Colonic mucosa (tissue), 4 donors: ENCODE measurements around the gene ZNF726. TPM values are rescaled to one million over a fixed set of nuclear protein-coding genes. Genes with fewer than 3 reads are reported as not detected.
"Not testable (repeated sequence)": the region's sequence is repeated elsewhere in the genome, so short reads cannot be mapped to it uniquely, and the experiment has no call there.

ENCODE experiments used
- DNase-seq: peaks from one replicate; pipeline ENCODE4 v3.0.0-alpha.2; 2020
- H3K27ac ChIP-seq: fragments of 200-600 bp; one replicate; pipeline ENCODE4 v1.8.0; 2021
- H3K27me3 ChIP-seq: fragments of 200-600 bp; one replicate; pipeline ENCODE4 v1.8.0; 2021
- H3K36me3 ChIP-seq: fragments of 200-600 bp; one replicate; pipeline ENCODE4 v1.8.0; 2021
- H3K4me1 ChIP-seq: fragments of 200-600 bp; one replicate; pipeline ENCODE4 v1.8.0; 2021; ENCODE audit warnings: mild to moderate bottlenecking
- H3K4me3 ChIP-seq: fragments of 200-600 bp; one replicate; pipeline ENCODE4 v1.8.0; 2021
- H3K9ac ChIP-seq, 2 donors: one replicate each; pipeline ENCODE4 v1.7.0; 2013; ENCODE audit warnings: control low read depth in 2 of 2, low read depth in 2 of 2, low read length in 2 of 2
- H3K9me3 ChIP-seq: fragments of 200-600 bp; one replicate; pipeline ENCODE4 v1.8.0; 2021
- intact Hi-C: fragments of 100-400 bp; cut with DNase I; formaldehyde crosslinking; loops from one replicate; pipeline ENCODE4 v1.14.1; 2022
- total RNA-seq, 2 donors: library from RNA; stranded (reverse); fragmentation: NEBNext Ultra II Directional in 1 of 2; extraction: Animal tissue kit (Norgen Biotek cat#: 25700) in 1 of 2; gene quantifications; one replicate each; pipeline ENCODE4 v1.2.1, GENCODE V29; 2021
- TF ChIP-seq, protein P1 (sequence below): fragments of 200-600 bp; IDR thresholded peaks from one replicate; pipeline ENCODE4 v1.8.0; 2022; ENCODE audit warnings: antibody characterized with exemption, mild to moderate bottlenecking
- donor health status: healthy.
- donor health status: DM: no; HTN: no; CAD: no.
- donor health status: DM: no; HTN: no; CAD: no.

Gene ZNF726
- total RNA-seq, 2 donors from 2014 or later, result 0.93 to 4.2 TPM

DNA sequence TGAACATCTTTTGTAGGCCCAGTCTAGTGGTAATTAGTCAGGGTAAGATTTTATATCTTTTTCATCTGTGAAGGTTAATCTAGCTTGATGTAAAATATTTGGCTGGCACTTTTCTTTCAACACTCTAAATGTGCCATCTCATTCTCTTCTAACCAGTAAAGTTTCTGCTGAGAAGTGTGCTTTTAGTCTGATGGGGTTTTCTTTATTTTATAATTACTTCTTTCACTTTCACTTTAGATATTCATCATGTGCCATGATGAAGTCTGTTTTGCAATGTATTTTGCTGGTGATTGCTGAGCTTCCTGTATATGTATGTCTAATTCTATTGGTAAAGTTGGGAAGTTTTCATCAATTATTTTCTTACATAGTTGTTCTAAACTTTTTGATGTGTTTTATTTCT, 31.9 kb downstream of the ZNF726 start:
- no peak for DNase-seq
- intact Hi-C loops, result no loop called here
- H3K27me3 ChIP-seq, result no peaks in the 10 kb centered on the region
- no peaks in the 10 kb centered on the region for H3K4me1 ChIP-seq
- H3K36me3 ChIP-seq, result no peaks in the 10 kb centered on the region
- H3K27ac ChIP-seq, result no peak overlapping the region
- TF ChIP-seq, protein P1, sequence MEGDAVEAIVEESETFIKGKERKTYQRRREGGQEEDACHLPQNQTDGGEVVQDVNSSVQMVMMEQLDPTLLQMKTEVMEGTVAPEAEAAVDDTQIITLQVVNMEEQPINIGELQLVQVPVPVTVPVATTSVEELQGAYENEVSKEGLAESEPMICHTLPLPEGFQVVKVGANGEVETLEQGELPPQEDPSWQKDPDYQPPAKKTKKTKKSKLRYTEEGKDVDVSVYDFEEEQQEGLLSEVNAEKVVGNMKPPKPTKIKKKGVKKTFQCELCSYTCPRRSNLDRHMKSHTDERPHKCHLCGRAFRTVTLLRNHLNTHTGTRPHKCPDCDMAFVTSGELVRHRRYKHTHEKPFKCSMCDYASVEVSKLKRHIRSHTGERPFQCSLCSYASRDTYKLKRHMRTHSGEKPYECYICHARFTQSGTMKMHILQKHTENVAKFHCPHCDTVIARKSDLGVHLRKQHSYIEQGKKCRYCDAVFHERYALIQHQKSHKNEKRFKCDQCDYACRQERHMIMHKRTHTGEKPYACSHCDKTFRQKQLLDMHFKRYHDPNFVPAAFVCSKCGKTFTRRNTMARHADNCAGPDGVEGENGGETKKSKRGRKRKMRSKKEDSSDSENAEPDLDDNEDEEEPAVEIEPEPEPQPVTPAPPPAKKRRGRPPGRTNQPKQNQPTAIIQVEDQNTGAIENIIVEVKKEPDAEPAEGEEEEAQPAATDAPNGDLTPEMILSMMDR, result no peak
- no peak overlapping the region for H3K9ac ChIP-seq
- H3K9me3 ChIP-seq, result no peaks in the 10 kb centered on the region
- H3K4me3 ChIP-seq, result no peak overlapping the region

DNA sequence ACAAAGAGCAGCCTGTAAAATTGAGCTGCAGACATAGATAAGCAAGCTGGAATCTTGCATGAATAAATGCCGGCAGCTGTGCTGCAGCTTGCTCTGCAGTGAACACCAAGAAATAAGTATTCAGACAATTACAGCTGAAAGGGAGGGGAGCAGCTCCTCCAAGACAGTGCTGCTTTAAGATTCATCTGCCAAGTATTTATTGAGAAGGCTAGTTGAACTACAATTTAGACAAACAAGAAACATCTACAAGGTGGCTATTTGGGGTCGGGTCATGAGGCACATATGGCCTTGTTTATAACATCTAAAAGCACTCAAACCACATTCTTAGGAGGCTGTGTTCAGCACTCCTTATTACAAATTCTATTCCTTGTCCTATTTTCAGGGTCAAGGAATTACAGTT, 34.9 kb downstream of the ZNF726 start:
- H3K4me1 ChIP-seq, result no peaks in the 10 kb centered on the region
- no peak for DNase-seq
- intact Hi-C loops, result no loop called here
- H3K27ac ChIP-seq, result no peak overlapping the region
- H3K27me3 ChIP-seq, result no peaks in the 10 kb centered on the region
- H3K36me3 ChIP-seq, result no peaks in the 10 kb centered on the region
- TF ChIP-seq, protein P1, result no peak
- H3K4me3 ChIP-seq, result no peak overlapping the region
- H3K9ac ChIP-seq, result no peak overlapping the region
- H3K9me3 ChIP-seq, result no peaks in the 10 kb centered on the region

DNA sequence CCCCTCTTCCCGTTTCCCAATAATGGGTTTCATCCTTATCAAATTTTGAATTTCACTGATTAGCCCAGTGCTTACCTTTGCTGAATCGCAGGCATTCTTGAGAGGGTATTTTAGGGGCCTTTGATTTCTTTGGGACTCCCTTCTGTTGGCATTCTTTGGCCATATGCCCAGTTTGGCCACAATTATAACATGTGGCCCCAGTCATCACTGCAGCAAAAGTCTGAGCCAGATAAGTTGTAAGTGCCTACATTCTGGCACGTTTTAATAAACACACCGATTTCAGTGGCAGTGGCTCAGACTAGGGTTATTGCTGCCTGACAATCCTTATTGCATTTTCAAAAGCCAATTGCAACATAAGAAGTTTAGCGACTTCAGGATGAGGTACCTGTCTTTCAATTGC, 41.4 kb downstream of the ZNF726 start:
- DNase-seq, result no peak
- no peaks in the 10 kb centered on the region for H3K36me3 ChIP-seq
- H3K27me3 ChIP-seq, result no peaks in the 10 kb centered on the region
- H3K9me3 ChIP-seq, result no peaks in the 10 kb centered on the region
- intact Hi-C loops, result no loop called here
- no peaks in the 10 kb centered on the region for H3K4me1 ChIP-seq
- TF ChIP-seq, protein P1, result no peak
- no peak overlapping the region for H3K4me3 ChIP-seq
- H3K9ac ChIP-seq, result no peak overlapping the region
- no peak overlapping the region for H3K27ac ChIP-seq

DNA sequence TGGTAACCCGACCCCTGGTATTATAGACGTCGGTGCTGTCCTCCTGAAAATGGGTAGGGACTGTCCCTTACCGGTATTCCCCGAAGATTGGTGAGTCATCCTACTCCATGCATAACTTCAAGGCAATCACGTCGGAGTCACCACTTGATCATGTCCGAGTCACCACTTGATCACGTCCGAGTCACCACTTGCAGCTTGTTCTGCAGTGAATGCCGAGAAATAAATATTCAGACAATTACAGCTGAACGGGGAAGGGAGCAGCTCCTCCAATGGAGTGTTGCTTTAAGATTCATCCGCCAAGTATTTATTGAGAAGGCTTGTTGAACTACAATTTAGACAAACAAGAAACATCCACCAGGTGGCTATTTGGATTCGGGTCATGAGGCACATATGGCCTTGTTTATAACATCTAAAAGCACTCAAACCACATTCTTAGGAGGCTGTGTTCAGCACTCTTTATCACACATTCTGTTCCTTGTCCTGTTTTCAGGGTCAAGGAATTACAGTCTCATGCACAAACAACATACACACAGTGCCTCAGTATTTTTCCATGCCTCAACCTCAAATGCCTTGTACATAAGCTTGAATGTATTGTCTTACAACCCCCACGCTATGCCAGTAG, 43.1 kb downstream of the ZNF726 start:
- Histone ChIP-seq H3K4me1 (no peaks in the 10 kb centered on the region), H3K9me3 (no peaks in the 10 kb centered on the region), H3K36me3 (no peaks in the 10 kb centered on the region), H3K27me3 (no peaks in the 10 kb centered on the region), H3K27ac (no peak overlapping the region), H3K9ac (no peak overlapping the region), H3K4me3 (no peak overlapping the region)
- no peak for DNase-seq
- intact Hi-C loops, result no loop called here
- TF ChIP-seq, protein P1, result no peak

DNA sequence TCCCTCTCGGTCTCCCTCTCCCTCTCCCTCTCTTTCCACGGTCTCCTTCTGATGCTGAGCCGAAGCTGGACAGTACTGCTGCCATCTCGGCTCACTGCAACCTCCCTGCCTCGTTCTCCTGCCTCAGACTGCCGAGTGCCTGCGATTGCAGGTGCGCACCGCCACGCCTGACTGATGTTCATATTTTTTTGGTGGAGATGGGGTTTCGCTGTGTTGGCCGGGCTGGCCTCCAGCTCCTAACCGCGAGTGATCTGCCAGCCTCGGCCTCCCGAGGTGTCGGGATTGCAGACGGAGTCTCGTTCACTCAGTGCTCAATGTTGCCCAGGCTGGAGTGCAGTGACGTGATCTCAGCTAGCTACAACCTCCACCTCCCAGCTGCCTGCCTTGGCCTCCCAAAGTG, 48.7 kb downstream of the ZNF726 start:
- H3K4me1 ChIP-seq, H3K27me3 ChIP-seq, H3K36me3 ChIP-seq, intact Hi-C loops, DNase-seq, H3K9ac ChIP-seq, H3K4me3 ChIP-seq, H3K9me3 ChIP-seq, H3K27ac ChIP-seq: not testable (repeated sequence)

DNA sequence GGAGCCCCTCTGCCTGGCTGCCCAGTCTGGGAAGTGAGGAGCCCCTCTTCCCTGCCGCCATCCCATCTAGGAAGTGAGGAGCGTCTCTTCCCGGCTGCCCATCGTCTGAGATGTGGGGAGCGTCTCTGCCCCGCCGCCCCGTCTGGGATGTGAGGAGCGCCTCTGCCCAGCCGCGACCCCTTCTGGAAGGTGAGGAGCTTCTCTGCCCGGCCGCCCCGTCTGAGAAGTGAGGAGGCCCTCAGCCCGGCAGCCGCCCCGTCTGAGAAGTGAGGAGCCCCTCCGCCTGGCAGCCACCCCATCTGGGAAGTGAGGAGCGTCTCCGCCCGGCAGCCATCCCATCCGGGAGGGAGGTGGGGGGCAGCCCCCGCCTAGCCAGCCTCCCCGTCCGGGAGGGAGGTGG, 49.2 kb downstream of the ZNF726 start:
- intact Hi-C loops, DNase-seq, H3K9ac ChIP-seq, H3K36me3 ChIP-seq, H3K4me3 ChIP-seq, H3K27ac ChIP-seq, H3K9me3 ChIP-seq, H3K27me3 ChIP-seq, H3K4me1 ChIP-seq: not testable (repeated sequence)

DNA sequence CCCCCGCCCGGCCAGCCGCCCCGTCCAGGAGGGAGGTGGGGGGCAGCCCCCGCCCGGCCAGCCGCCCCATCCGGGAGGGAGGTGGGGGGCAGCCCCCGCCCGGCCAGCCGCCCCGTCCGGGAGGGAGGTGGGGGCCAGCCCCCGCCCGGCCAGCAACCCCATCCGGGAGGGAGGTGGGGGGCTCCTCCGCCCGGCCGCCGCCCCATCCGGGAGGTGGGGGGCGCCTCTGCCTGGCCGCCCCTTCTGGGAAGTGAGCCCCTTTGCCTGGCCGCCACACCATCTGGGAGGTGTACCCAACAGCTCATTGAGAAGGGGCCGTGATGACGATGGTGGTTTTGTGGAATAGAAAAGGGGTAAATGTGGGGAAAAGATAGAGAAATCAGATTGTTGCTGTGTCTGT, 49.6 kb downstream of the ZNF726 start:
- H3K27me3 ChIP-seq, H3K4me3 ChIP-seq, H3K36me3 ChIP-seq, H3K9me3 ChIP-seq, H3K4me1 ChIP-seq, intact Hi-C loops, DNase-seq, H3K27ac ChIP-seq, H3K9ac ChIP-seq: not testable (repeated sequence)
